GM12878 (cell line): Measurements from ENCODE around the gene TMEM50B. TPM values are rescaled to one million over a fixed set of nuclear protein-coding genes. Genes with fewer than 3 reads are reported as not detected.
A peak's percentile ranks its signal among the peaks of the same experiment; 100 is the strongest.

Experiments used
- ATAC-seq: fragments of 200-7000 bp; cut with Tn5 transposase; 3 replicates; pipeline ENCODE4 v1.9.1; 2020; ENCODE audit warnings: mild to moderate bottlenecking, moderate library complexity
- BruUV-seq: library from RNA; stranded (reverse); fragments of 400-500 nt; replicated peaks from 2 replicates; lab custom pipeline; 2021; lab: Mats Ljungman, UMichigan
- CTCF ChIA-PET: fragments of 300-600 bp; sonication (Branson Sonifier 250); formaldehyde crosslinking; extraction: SDS; loops from one replicate; lab custom pipeline; 2021; ENCODE audit warnings: inconsistent platforms; lab: Yijun Ruan, JAX
- POLR2A ChIA-PET: fragments of 350-600 bp; formaldehyde crosslinking; extraction: SDS; loops from one replicate; lab custom pipeline; 2021; ENCODE audit warnings: inconsistent platforms; lab: Charles Lee
- RAD21 ChIA-PET: fragments of 300-600 bp; sonication (Branson Sonifier 250); formaldehyde crosslinking; loops from one replicate; lab custom pipeline; 2023; ENCODE audit warnings: antibody characterized with exemption; ENCODE audit not compliant: unreplicated experiment; lab: Charles Lee
- SMC1A ChIA-PET: fragments of 300-600 bp; sonication (Branson Sonifier 250); formaldehyde crosslinking; loops from one replicate; lab custom pipeline; 2023; ENCODE audit not compliant: unreplicated experiment, uncharacterized antibody; lab: Charles Lee
- DNase-seq: peaks from one replicate; pipeline ENCODE4 v3.0.0-alpha.2; 2011; ENCODE audit warnings: low read depth, low spot score
- FAIRE-seq: peaks from 3 replicates; lab custom pipeline; 2011; peaks lifted over from hg19 to GRCh38; lab: Jason Lieb, UNC
- H2AFZ ChIP-seq: 2 replicates; pipeline ENCODE4 v1.6.0; 2011; ENCODE audit warnings: low read depth, low read length, control low read depth; ENCODE audit not compliant: control insufficient read depth
- H3K27ac ChIP-seq: 2 replicates; pipeline ENCODE4 v1.5.1; 2011; ENCODE audit warnings: control low read depth; ENCODE audit not compliant: control insufficient read depth, insufficient read depth
- H3K27me3 ChIP-seq, 2 experiments: replicated peaks in 1 of 2; 2 replicates each; pipeline versions ENCODE4 v1.6.0 to v1.6.1; 2011; ENCODE audit warnings: low read length in 1 of 2; ENCODE audit not compliant: control insufficient read depth in 2 of 2, insufficient read depth in 2 of 2
- H3K36me3 ChIP-seq, 2 experiments: 2 replicates each; pipeline ENCODE4 v1.5.1; 2011; ENCODE audit warnings: low read length in 1 of 2; ENCODE audit not compliant: control insufficient read depth in 2 of 2, insufficient read depth in 2 of 2
- H3K4me1 ChIP-seq: 2 replicates; pipeline ENCODE4 v1.6.1; 2011; ENCODE audit warnings: mild to moderate bottlenecking, low read length, moderate library complexity, mixed read lengths; ENCODE audit not compliant: control insufficient read depth, insufficient read depth
- H3K4me2 ChIP-seq: 2 replicates; pipeline ENCODE4 v1.6.0; 2011; ENCODE audit warnings: control low read depth; ENCODE audit not compliant: control insufficient read depth, insufficient read depth
- H3K4me3 ChIP-seq: fragments of 200-600 bp; sonication (generic); 2 replicates; pipeline ENCODE4 v1.5.1; 2016
- H3K79me2 ChIP-seq: 2 replicates; pipeline ENCODE4 v1.6.0; 2011; ENCODE audit warnings: low read length; ENCODE audit not compliant: control insufficient read depth, insufficient read depth
- H3K9ac ChIP-seq: 2 replicates; pipeline ENCODE4 v1.8.0; 2011; ENCODE audit warnings: low read length, control low read depth, mixed read lengths; ENCODE audit not compliant: control insufficient read depth, insufficient read depth
- H3K9me3 ChIP-seq: replicated peaks from 3 replicates; pipeline ENCODE4 v1.5.1; 2011; ENCODE audit warnings: mild to moderate bottlenecking, low read length; ENCODE audit not compliant: control insufficient read depth, insufficient read depth
- H4K20me1 ChIP-seq: 2 replicates; pipeline ENCODE4 v1.6.0; 2011; ENCODE audit not compliant: control insufficient read depth, insufficient read depth
- BHLHE40 ChIP-seq, 2 experiments: fragments of 450-650 bp in 1 of 2; IDR thresholded peaks; 2 replicates each; pipeline ENCODE4 v1.6.1; 2011 to 2017; ENCODE audit warnings: low read depth in 2 of 2, borderline replicate concordance in 1 of 2, improper control_type of control experiment in 1 of 2, low read length in 1 of 2, mild to moderate bottlenecking in 1 of 2
- BMI1 ChIP-seq: fragments of 450-650 bp; IDR thresholded peaks from 2 replicates; pipeline ENCODE4 v1.6.1; 2016; ENCODE audit warnings: mild to moderate bottlenecking, moderate library complexity, borderline replicate concordance
- EP300 ChIP-seq, 2 experiments: fragments of 150-350 bp in 1 of 2; IDR thresholded peaks; 2 replicates each; pipeline ENCODE4 v1.6.1; 2011 to 2012; ENCODE audit warnings: low read depth in 2 of 2, low read length in 2 of 2, borderline replicate concordance in 1 of 2, improper control_type of control experiment in 1 of 2, inconsistent platforms in 1 of 2; ENCODE audit not compliant: control insufficient read depth in 1 of 2
- GATAD2B ChIP-seq: fragments of 450-650 bp; conservative IDR thresholded peaks from 2 replicates; pipeline ENCODE4 v1.6.1; 2017; ENCODE audit warnings: low read depth, mild to moderate bottlenecking, moderate library complexity
- IKZF2 ChIP-seq, 2 experiments: fragments of 450-650 bp; IDR thresholded peaks; 2 replicates each; pipeline ENCODE4 v1.6.1; 2017; ENCODE audit warnings: mild to moderate bottlenecking in 2 of 2, moderate library complexity in 2 of 2
- IRF4 ChIP-seq: IDR thresholded peaks from 2 replicates; pipeline ENCODE4 v1.6.1; 2011; ENCODE audit warnings: low read depth, low read length
- JUNB ChIP-seq: IDR thresholded peaks from 2 replicates; pipeline ENCODE4 v1.6.1; 2016; ENCODE audit warnings: antibody characterized with exemption, mild to moderate bottlenecking
- MYC ChIP-seq: IDR thresholded peaks from 2 replicates; pipeline ENCODE4 v1.6.1; 2011; ENCODE audit warnings: mild to moderate bottlenecking, low read length, moderate library complexity, inconsistent platforms; ENCODE audit not compliant: insufficient read depth, insufficient replicate concordance, insufficient read length, severe bottlenecking
- NFIC ChIP-seq: IDR thresholded peaks from 2 replicates; pipeline ENCODE4 v1.6.1; 2012; ENCODE audit warnings: low read depth, mild to moderate bottlenecking, inconsistent platforms, low read length, moderate library complexity
- NFXL1 ChIP-seq: fragments of 450-650 bp; IDR thresholded peaks from 2 replicates; pipeline ENCODE4 v1.6.1; 2017; ENCODE audit warnings: antibody characterized with exemption, mild to moderate bottlenecking, borderline replicate concordance
- NKRF ChIP-seq: fragments of 450-650 bp; conservative IDR thresholded peaks from 2 replicates; pipeline ENCODE4 v1.6.1; 2017; ENCODE audit warnings: mild to moderate bottlenecking, moderate library complexity
- NR2F1 ChIP-seq: fragments of 450-650 bp; conservative IDR thresholded peaks from 2 replicates; pipeline ENCODE4 v1.6.1; 2017; ENCODE audit warnings: mild to moderate bottlenecking
- RCOR1 ChIP-seq: conservative IDR thresholded peaks from 2 replicates; pipeline ENCODE4 v1.6.1; 2012; ENCODE audit warnings: low read depth, low read length, improper control_type of control experiment
- SP1 ChIP-seq: IDR thresholded peaks from one replicate; pipeline ENCODE4 v1.6.1; 2011; ENCODE audit warnings: low read depth, low read length
- STAT1 ChIP-seq: fragments of 450-650 bp; conservative IDR thresholded peaks from 2 replicates; pipeline ENCODE4 v1.6.1; 2014; ENCODE audit warnings: antibody characterized with exemption, mild to moderate bottlenecking
- ZNF24 ChIP-seq: fragments of 450-650 bp; IDR thresholded peaks from 2 replicates; pipeline ENCODE4 v1.6.1; 2017; ENCODE audit warnings: antibody characterized with exemption, mild to moderate bottlenecking
- ZNF622 ChIP-seq: fragments of 450-650 bp; IDR thresholded peaks from 2 replicates; pipeline ENCODE4 v1.6.1; 2017; ENCODE audit warnings: mild to moderate bottlenecking, inconsistent platforms
- WGBS: methylation state at CpG from one replicate; pipeline ENCODE4 v1.1.6; 2016; ENCODE audit warnings: low lambda C conversion rate; ENCODE audit not compliant: insufficient replicate concordance, insufficient coverage; ENCODE audit errors: missing lambda C conversion rate; 5-methylcytosine and 5-hydroxymethylcytosine counted together
- in situ Hi-C: fragments of 300-500 bp; cut with MboI; formaldehyde crosslinking; loops from 9 replicates; pipeline ENCODE4 v1.14.3; 2018; ENCODE audit warnings: mixed read lengths
- intact Hi-C: fragments of 100-400 bp; cut with micrococcal nuclease; formaldehyde crosslinking; loops from one replicate; pipeline ENCODE4 v1.14.2; 2022; ENCODE audit not compliant: unreplicated experiment
- polyA plus RNA-seq, 11 experiments: library from polyadenylated mRNA; depleted of rRNA in 4 of 11; unstranded in 6 of 11; stranded (reverse) in 5 of 11; fragments of >200 nt; fragmentation: Nextera tagmentation in 4 of 11; fragmentation: Illumina TruSeq in 1 of 11; extraction: Ambion mirVana in 4 of 11; extraction: Trizol in 1 of 11; gene quantifications; 1 replicate in 1 of 11; 2 replicates in 10 of 11; pipeline versions ENCODE4 v1.2.1 to v1.2.3, GENCODE V29; 2011 to 2016; ENCODE audit warnings: inconsistent platforms in 2 of 11, missing spikeins in 2 of 11, low read depth in 1 of 11
- total RNA-seq, 4 experiments: library from RNA; depleted of rRNA in 3 of 4; stranded (reverse); fragments of >200 nt in 3 of 4; fragmentation: Illumina TruSeq in 1 of 4; extraction: Trizol in 1 of 4; gene quantifications; 2 replicates each; pipeline versions ENCODE4 v1.2.1 to v1.2.3, GENCODE V29; 2013 to 2021
- TF ChIP-seq, protein P1 (sequence below): fragments of 450-650 bp; IDR thresholded peaks from 2 replicates; pipeline ENCODE4 v1.6.1; 2014; ENCODE audit warnings: mild to moderate bottlenecking

TMEM50B gene
- total and polyA plus RNA-seq, 10 of the 15 experiments (the other 5 are each of a cell fraction or from before 2014, with no cell fraction given), result 12.1 to 42.1 (median 18.2) TPM

GRCh38 chr21:33433425-33434114 is 46.2 kb downstream of the TMEM50B start (continued):
- TF ChIP-seq JUNB (no peak), IRF4 (0 out of 2 replicates have a peak, but pooled peaks have one; percentile 58), BMI1 (no peak), ZNF622 (no peak), SP1 (no peak), IKZF2 (IDR thresholded peaks at IDR 0.05) (peak; percentile 72 to 81)

DNA sequence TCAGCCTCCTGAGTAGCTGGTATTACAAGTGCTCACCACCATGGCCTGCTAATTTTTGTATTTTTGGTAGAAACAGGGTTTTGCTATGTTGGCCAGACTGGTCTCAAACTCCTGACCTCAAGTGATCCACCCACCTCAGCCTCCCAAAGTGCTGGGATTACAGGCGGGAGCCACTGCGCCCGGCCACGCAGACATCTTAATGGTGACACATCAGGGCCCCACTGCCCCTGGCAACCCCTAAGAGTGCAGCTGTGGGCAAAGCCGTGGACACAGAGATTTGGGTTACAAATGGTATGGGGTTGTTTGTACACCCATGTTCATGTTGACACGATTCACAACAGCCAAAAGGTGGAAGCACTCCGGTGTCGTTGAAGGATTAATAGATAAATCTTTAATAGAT is 46.8 kb downstream of the TMEM50B start:
- ChIA-PET RAD21 (interaction anchor here (1.1 to 4.5 kb wide), 6 partner anchors 9 to 229 kb away, joined by 3 to 33 read pairs (median 7); no protein-coding TSS in a partner anchor), SMC1A (interaction anchor here (1.0 to 6.8 kb wide), 9 partner anchors 9 to 85 kb away, joined by 3 to 43 read pairs (median 9); partner anchors contain the start of gene IFNGR2), CTCF (interaction anchor here (1.4 to 1.7 kb wide), 3 partner anchors 12 to 236 kb away, joined by 5 to 11 read pairs (median 8); no protein-coding TSS in a partner anchor), POLR2A (interaction anchor here (0.7 to 2.7 kb wide), 7 partner anchors 9 to 56 kb away, joined by 3 to 14 read pairs (median 7); no protein-coding TSS in a partner anchor)
- Histone ChIP-seq H4K20me1 (no peaks in the 10 kb centered on the region), H3K9ac (no peak overlapping the region), H3K79me2 (no peaks in the 10 kb centered on the region; the same call in 1 of the 2 replicates), H3K36me3 (peaks cover 31 to 55% of the 10 kb centered on the region in 2 experiments), H3K9me3 (no peaks in the 10 kb centered on the region), H2AFZ (no peak overlapping the region), H3K4me1 (peaks cover 41% of the 10 kb centered on the region), H3K27me3 (no peaks in the 10 kb centered on the region), H3K27ac (peak overlapping the region; percentile 92), H3K4me3 (no peak overlapping the region), H3K4me2 (no peak overlapping the region)
- in situ Hi-C loops, result no loop called here
- DNase-seq (no peak), FAIRE-seq (no peak), ATAC-seq (no peak)
- BruUV-seq, result no TSS peak
- intact Hi-C loops, result no loop called here
- WGBS, result 98% methylated on average over 8 of the region's 8 CpGs
- no peak for TF ChIP-seq NKRF
- no peak for TF ChIP-seq NFIC
- no peak for TF ChIP-seq MYC
- TF ChIP-seq NFXL1, result no peak
- no peak for TF ChIP-seq IRF4
- TF ChIP-seq, protein P1, sequence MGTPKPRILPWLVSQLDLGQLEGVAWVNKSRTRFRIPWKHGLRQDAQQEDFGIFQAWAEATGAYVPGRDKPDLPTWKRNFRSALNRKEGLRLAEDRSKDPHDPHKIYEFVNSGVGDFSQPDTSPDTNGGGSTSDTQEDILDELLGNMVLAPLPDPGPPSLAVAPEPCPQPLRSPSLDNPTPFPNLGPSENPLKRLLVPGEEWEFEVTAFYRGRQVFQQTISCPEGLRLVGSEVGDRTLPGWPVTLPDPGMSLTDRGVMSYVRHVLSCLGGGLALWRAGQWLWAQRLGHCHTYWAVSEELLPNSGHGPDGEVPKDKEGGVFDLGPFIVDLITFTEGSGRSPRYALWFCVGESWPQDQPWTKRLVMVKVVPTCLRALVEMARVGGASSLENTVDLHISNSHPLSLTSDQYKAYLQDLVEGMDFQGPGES, result no peak
- TF ChIP-seq ZNF24, result no peak
- TF ChIP-seq EP300 (IDR thresholded peaks at IDR 0.05; ENCODE audit: borderline replicate concordance in 1 of 2, control insufficient read depth in 1 of 2, low read depth in 2 of 2, low read length in 2 of 2), result no peak
- no peak for TF ChIP-seq NR2F1
- no peak for TF ChIP-seq BHLHE40 (IDR thresholded peaks at IDR 0.05; ENCODE audit: borderline replicate concordance in 1 of 2, low read depth in 2 of 2, low read length in 1 of 2)
- no peak for TF ChIP-seq RCOR1
- no peak for TF ChIP-seq GATAD2B
- TF ChIP-seq STAT1, result no peak
